Stimulated activated CD8-positive, alpha-beta memory T cell treated with anti-CD3 and anti-CD28 coated beads, Interleukin-7, amount 100 ng/mL, for 4 hours (primary cell): ENCODE results near the gene GBP4.

Experiments
- DNase-seq, 2 donors: peaks; one replicate each; pipeline ENCODE4 v3.0.0-alpha.2; 2020; ENCODE audit warnings: low read depth in 2 of 2

GBP4 gene

DNA sequence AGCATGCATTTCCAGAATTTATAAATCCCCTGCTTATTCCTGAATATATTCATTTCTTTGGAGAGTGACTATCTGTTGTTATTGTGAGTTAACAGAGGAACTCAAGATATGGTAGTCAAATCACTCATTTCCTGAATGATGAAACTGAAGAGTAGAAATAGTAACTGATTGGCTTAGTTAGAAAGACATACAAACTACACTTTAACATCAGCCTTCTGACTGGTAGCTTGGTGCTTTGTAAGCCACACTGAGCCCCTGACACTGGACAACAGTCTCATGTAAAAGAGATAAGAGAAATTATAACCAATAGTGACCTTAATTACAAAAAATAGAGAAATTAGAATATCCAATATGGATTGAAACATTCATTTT is 27.7 kb downstream of the GBP4 start:
- no peak for DNase-seq

DNA sequence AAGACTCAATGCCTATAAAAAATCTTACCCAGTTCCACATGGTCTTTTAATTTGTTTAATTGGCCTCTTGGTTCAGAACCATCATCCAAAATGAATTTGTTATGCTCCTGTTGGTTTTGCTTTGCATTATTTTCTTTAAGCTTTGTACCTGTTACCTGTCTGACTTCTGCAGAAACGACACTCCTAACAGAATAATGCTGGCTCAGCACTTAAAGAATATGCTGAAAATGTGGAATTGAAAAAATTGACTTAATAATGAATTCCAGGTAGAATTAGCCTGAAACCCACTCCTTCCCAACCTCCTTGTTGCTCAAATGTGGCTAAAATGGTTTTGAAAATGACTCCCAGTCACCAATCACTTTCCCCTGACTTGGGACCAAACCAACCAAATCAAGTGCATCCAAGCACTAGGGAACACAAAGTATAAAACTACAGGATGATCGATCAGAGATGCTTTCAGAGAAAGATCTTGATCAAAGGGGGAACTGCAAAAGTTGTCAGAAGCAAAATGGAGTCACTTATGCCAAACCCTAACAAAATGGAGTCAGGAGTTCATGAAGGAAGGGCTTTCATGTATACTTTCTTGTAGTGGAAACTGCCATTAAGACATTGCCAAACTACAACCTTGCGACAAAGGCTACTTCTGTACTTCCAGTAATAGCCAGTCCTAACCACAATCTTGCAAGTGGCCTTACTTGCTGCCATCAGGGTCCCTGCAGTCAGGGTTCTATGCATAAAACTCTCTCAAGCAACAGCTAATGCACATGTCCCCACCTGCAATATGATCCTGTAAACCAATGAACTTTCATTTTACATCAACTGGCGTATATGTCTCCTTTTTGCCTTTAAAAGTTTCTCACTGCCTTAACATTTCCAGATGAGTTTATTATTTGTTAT is 28.3 kb downstream of the GBP4 start:
- no peak for DNase-seq

DNA sequence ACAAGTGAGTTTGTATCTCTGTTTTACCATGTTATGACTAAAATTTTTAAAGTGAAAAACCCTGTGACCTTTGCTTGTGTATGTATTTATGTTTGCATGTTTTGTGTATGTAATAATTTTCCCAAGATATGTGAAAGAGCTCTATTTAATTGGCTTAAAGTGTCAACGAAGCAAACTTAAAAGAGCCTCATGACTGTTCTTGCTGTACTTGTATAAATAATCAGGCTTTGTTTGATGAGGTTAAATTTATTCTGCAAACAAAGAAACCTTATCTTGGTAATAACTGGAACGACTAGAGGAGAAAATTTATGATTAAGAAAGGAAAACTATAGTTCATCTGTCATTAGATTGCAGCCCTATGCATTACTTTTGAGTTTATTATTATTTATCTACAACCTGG is 29.6 kb downstream of the GBP4 start:
- DNase-seq: no peak

DNA sequence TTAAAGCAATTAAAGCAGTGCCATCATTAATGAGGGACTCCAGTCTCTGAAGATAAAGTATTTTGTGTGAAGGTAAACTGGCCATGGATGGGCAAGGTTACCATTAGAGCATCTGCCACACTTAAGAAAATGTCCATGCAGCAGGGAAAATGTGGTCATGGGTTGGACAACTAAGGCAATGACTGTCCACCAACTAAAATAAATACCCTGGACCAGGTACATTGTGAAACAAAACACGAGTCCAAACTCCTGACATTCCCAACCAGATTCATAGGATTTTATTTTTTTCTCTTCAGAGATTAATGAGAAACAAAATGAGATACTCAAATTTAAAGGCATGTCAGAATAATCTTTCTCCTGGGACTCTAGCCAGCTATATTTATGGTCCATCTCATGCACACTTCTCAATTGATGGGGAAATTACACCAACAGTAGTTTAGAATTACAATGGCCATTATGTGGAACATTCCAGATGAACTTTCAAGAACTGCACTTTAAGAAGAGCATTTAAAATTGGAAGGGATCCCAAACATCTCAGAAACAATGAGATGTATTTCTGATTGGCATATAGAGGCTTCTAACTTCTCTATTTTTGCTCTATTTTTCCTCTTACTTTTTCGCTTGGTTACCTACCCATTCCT is 31.0 kb downstream of the GBP4 start:
- DNase-seq: no peak

DNA sequence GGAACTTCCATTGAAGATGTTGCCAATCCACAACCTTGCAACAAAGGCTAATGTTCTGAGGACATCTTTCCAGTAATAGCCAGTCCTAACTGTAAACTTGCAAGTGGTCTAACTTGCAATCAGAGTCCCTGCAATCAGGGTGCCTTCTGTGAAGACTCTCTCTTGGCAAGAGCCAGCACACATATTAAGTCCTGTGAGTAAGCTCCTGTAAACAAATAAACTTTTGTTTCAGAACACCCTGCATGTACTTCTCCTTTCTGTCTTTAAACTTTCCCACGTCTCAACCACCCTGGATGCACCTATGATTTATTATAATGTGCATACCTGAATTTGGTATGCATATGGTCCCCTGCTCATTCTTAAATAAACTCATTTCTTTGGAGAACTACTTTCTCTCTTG is 32.0 kb downstream of the GBP4 start:
- no peak for DNase-seq

DNA sequence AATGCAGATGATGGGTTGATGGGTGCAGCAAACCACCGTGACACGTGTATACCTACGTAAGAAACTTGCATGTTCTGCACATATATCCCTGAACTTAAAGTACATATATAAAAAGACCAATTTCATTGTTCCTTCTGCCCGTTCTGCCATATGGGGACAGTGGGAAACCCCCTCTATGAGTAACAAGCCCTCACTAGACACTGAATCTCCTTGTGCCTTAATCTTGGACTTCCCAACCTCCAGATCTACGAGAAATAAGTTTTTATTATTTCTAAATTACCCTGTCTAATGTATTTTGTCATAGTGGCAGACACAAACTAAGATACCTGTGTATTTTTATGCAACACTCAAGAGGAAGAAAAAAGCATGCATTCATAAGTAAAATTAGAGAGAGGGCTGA is 32.9 kb downstream of the GBP4 start:
- no peak for DNase-seq

DNA sequence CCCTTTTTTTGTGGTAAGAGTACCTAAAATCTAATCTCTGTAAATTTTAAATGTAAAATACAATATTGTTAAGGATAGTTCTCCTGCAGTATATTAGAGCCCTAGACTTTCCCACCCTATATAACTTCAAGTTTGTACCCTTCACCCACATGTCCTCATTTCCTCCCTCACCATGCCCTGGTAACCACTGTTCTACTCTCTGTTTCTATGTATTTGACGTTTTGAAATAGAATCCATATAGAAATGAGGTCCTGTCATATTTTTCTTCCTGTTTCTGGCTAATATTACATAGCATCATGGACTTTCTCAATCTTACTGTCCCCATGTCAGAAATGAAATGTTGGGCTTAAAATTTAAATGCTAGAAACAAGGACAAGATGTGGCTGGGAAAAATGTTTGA is 47.7 kb downstream of the GBP4 start:
- no peak for DNase-seq

DNA sequence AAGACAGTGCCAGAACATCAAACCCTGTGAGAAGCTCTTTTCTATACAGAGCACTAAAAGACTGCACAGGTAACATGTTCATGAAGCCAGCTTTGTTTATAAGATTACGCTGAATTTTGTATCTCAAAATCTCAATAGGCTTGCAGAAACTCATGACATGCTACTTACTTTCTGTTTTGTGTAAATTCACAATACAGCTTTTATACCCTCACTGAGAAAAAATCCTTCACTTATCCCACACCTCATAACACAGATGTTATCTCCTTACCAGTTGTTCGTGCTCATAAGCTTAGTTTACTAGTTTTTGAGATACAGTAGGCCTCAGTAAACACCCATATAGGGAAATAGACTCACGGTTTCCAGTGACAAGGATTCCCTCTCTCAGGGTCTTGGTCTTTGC is 48.8 kb downstream of the GBP4 start:
- DNase-seq: no peak

DNA sequence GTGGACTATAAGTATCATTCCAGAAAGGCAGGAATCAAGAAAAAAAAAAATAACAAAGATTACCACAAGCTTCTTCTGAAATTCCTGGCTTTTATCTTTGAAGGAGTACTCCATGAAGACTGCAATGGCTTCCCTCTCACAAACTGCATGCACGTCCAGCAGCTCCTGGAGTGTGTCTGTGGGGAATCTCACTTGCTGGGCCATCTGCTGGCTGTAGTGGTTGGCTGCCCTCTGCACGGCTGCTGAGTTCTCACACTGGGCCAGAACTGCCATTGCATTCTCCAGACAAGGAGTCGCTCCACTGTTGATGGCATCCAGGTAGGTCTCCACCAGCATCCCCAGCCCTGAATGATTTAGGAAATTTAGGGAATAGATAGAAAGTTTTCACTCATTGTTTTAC is 49.5 kb downstream of the GBP4 start:
- no peak for DNase-seq

DNA sequence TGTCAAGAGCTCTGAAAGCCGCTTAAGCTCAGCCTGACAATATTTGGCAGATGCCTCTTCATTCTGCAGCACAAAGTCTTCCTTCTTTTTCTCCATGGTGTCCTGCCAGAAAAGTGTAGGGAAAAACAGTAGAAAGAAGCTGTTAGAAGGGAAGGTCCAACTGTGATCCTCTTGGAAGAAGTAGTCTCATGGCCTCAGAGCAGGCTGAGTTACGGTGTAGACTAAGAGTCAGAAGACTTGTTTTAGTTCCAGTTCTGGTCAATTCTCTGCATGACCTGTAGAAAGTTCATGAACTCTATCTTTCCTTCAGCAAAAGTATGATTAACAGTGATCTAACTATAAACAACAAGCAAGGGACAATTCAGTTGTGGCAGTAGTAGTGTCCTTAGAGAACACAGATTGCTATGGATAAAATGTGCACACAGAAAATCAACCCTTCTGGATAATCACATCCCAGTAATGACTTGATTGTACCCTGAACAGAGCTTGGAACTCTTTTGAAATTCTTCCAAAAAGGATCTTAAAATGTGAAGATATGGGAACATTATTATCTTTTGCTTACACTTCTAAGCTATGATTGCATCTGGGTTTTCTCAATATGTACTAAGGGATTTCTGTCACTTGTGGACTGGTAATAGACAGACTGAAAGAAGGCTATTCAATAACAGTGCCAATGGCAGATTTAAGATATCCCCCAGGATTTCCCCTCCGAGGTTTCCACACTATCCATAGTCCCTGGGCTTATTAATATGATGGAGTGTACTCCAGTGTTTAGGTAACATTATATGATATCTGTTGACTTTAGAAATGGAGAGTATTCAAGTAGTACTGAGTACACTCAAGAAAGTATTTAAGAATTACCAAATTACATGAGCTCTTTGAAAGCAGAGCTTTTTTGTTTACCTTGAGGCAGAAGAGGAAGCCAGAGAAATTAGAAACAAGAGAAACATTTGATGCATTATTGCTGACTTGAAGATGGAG is 50.8 kb downstream of the GBP4 start:
- no peak for DNase-seq

DNA sequence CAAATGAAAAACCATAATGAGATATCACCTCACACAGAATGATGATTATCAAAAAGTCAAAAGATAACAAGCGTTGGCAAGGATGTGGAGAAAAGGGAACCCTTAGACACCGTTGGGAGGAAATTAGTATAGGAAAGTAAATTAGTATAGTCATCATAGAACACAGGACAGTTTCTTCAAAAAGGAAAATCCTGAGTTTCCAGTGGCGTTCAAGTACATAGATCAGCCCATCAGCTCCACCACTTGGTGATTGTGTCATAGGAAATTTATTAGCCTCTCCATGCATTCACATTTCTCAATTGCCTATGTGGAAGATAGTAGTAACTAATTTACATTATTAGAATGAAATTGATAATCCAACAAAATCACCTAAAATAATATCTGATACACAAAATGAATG is 52.0 kb downstream of the GBP4 start:
- DNase-seq: no peak

DNA sequence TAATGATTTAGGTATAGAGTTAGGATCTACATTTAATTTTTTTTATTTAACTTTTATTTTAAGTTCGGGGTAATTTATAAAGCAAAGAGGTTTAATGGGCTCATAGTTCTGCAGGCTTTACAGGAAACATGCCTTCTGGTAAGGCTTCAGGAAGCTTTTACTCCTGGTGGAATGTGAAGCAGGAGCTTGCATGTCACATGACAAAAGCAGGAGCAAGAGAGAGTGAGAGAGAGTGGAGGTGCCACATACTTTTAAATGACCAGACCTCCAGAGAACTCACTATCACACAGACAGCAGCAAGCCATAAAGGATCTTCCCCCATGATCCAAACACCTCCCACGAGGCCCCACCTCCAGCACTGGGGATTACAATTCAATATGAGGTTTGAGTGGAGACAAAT is 55.3 kb downstream of the GBP4 start:
- DNase-seq: no peak

DNA sequence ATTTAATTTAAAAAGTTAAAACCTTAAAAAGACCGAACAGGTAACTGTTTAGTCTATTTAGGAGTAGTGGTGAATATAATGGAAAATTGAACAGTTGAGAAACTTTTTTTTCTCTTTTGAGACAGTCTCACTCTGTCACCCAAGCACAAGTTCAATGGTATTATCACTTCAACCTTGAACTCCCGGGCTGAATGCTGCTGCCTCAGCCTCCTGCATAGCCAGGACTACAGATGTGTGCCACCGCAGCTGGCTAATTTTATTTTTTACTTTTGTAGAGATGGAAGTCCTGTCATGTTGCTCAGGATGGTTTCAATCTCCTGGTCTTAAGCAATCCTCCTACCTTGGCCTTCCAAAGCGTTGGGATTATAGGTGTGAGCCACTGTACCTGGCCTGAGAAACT is 56.6 kb downstream of the GBP4 start:
- no peak for DNase-seq

DNA sequence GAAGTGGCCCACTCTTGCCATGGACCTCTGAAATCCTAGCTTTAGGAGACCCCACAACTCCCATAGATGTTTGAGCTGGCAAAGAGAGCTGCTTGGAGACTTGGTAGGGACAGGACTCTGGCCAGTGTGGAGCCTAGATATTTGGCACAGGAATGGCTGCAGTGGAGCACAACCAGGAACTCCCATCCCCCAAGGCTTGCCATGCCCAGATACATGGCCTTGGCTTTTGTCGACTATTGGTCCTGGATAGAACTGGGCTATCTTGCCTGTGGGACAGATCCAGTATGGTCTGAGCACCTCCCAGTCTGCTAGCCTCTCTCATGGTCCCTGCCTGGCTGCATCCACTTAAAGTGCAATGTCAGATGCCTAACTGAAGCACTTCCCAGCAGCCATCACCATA is 65.0 kb downstream of the GBP4 start:
- DNase-seq: no peak
